HEK293 (cell line): ENCODE data around the gene ATP8A2.

Source experiments
- GLIS2 ChIP-seq: fragments of 450-650 bp; formaldehyde crosslinking; IDR thresholded peaks from 2 replicates; pipeline ENCODE4 v1.5.1; 2016; ENCODE audit warnings: missing biosample characterization, missing genetic modification characterization
- KLF8 ChIP-seq: fragments of 450-650 bp; formaldehyde crosslinking; IDR thresholded peaks from 2 replicates; pipeline ENCODE4 v1.5.1; 2016; ENCODE audit warnings: missing biosample characterization, missing genetic modification characterization
- OVOL3 ChIP-seq: fragments of 450-650 bp; formaldehyde crosslinking; IDR thresholded peaks from 2 replicates; pipeline ENCODE4 v1.5.1; 2016; ENCODE audit warnings: missing biosample characterization, missing genetic modification characterization
- SALL2 ChIP-seq: fragments of 450-650 bp; formaldehyde crosslinking; IDR thresholded peaks from 2 replicates; pipeline ENCODE4 v1.5.0; 2017; ENCODE audit warnings: missing biosample characterization, mild to moderate bottlenecking, missing genetic modification characterization, borderline replicate concordance
- ZBTB1 ChIP-seq: fragments of 450-650 bp; formaldehyde crosslinking; IDR thresholded peaks from 2 replicates; pipeline ENCODE4 v1.5.1; 2016; ENCODE audit warnings: missing biosample characterization, missing genetic modification characterization
- ZBTB17 ChIP-seq: fragments of 450-650 bp; formaldehyde crosslinking; IDR thresholded peaks from 2 replicates; pipeline ENCODE4 v1.5.1; 2016; ENCODE audit warnings: missing biosample characterization, missing genetic modification characterization
- ZBTB26 ChIP-seq: fragments of 450-650 bp; formaldehyde crosslinking; optimal IDR thresholded peaks from 2 replicates; pipeline ENCODE3; 2016; ENCODE audit warnings: missing biosample characterization, mild to moderate bottlenecking, missing genetic modification characterization
- ZBTB49 ChIP-seq: fragments of 450-650 bp; formaldehyde crosslinking; IDR thresholded peaks from 2 replicates; pipeline ENCODE4 v1.5.1; 2016; ENCODE audit warnings: missing biosample characterization, missing genetic modification characterization, low read depth
- ZBTB8A ChIP-seq: fragments of 450-650 bp; formaldehyde crosslinking; IDR thresholded peaks from 2 replicates; pipeline ENCODE4 v1.5.1; 2016; ENCODE audit warnings: missing biosample characterization, missing genetic modification characterization
- ZFP37 ChIP-seq: fragments of 450-650 bp; formaldehyde crosslinking; IDR thresholded peaks from 2 replicates; pipeline ENCODE4 v1.5.1; 2016; ENCODE audit warnings: missing biosample characterization, missing genetic modification characterization
- ZNF10 ChIP-seq: fragments of 450-650 bp; formaldehyde crosslinking; IDR thresholded peaks from 2 replicates; pipeline ENCODE4 v1.5.1; 2017; ENCODE audit warnings: missing biosample characterization, missing genetic modification characterization
- ZNF148 ChIP-seq: fragments of 450-650 bp; formaldehyde crosslinking; IDR thresholded peaks from 2 replicates; pipeline ENCODE4 v1.5.0; 2017; ENCODE audit warnings: missing biosample characterization, missing genetic modification characterization, borderline replicate concordance
- ZNF16 ChIP-seq: fragments of 450-650 bp; formaldehyde crosslinking; IDR thresholded peaks from 2 replicates; pipeline ENCODE4 v1.5.1; 2016; ENCODE audit warnings: low read depth, missing biosample characterization, missing genetic modification characterization
- ZNF174 ChIP-seq: fragments of 450-650 bp; formaldehyde crosslinking; IDR thresholded peaks from 2 replicates; pipeline ENCODE4 v1.5.0; 2017; ENCODE audit warnings: missing biosample characterization, mild to moderate bottlenecking, missing genetic modification characterization
- ZNF184 ChIP-seq: fragments of 450-650 bp; IDR thresholded peaks from 2 replicates; pipeline ENCODE4 v1.5.1; 2018; ENCODE audit warnings: missing biosample characterization, mild to moderate bottlenecking, missing genetic modification characterization
- ZNF24 ChIP-seq: fragments of 450-650 bp; formaldehyde crosslinking; IDR thresholded peaks from 2 replicates; pipeline ENCODE4 v1.5.1; 2016; ENCODE audit warnings: missing biosample characterization, missing genetic modification characterization
- ZNF423 ChIP-seq: fragments of 450-650 bp; formaldehyde crosslinking; IDR thresholded peaks from 2 replicates; pipeline ENCODE4 v1.5.1; 2016; ENCODE audit warnings: missing biosample characterization, missing genetic modification characterization
- ZNF510 ChIP-seq: fragments of 450-650 bp; formaldehyde crosslinking; IDR thresholded peaks from 2 replicates; pipeline ENCODE4 v1.5.1; 2018; ENCODE audit warnings: mild to moderate bottlenecking, missing genetic modification characterization, missing biosample characterization; ENCODE audit not compliant: insufficient replicate concordance
- ZNF529 ChIP-seq: fragments of 450-650 bp; formaldehyde crosslinking; IDR thresholded peaks from 2 replicates; pipeline ENCODE4 v1.5.1; 2017; ENCODE audit warnings: missing genetic modification characterization, missing biosample characterization; ENCODE audit not compliant: insufficient replicate concordance
- ZNF571 ChIP-seq: fragments of 450-650 bp; formaldehyde crosslinking; IDR thresholded peaks from 2 replicates; pipeline ENCODE4 v1.5.0; 2017; ENCODE audit warnings: missing biosample characterization, missing genetic modification characterization
- ZNF585B ChIP-seq: fragments of 450-650 bp; formaldehyde crosslinking; IDR thresholded peaks from 2 replicates; pipeline ENCODE4 v1.5.1; 2016; ENCODE audit warnings: missing biosample characterization, missing genetic modification characterization
- ZNF747 ChIP-seq: fragments of 450-650 bp; formaldehyde crosslinking; IDR thresholded peaks from 2 replicates; pipeline ENCODE4 v1.5.1; 2016; ENCODE audit warnings: missing biosample characterization, missing genetic modification characterization
- ZNF837 ChIP-seq: fragments of 450-650 bp; formaldehyde crosslinking; IDR thresholded peaks from 2 replicates; pipeline ENCODE4 v1.5.1; 2016; ENCODE audit warnings: missing biosample characterization, missing genetic modification characterization
- ZSCAN16 ChIP-seq: fragments of 450-650 bp; formaldehyde crosslinking; IDR thresholded peaks from 2 replicates; pipeline ENCODE4 v1.5.1; 2016; ENCODE audit warnings: missing biosample characterization, missing genetic modification characterization
- ZSCAN18 ChIP-seq: fragments of 450-650 bp; formaldehyde crosslinking; IDR thresholded peaks from 2 replicates; pipeline ENCODE4 v1.5.1; 2016; ENCODE audit warnings: missing biosample characterization, missing genetic modification characterization
- ZSCAN4 ChIP-seq: fragments of 450-650 bp; formaldehyde crosslinking; IDR thresholded peaks from 2 replicates; pipeline ENCODE4 v1.5.1; 2017; ENCODE audit warnings: missing biosample characterization, missing genetic modification characterization
- TF ChIP-seq, protein P1 (sequence below): fragments of 450-650 bp; formaldehyde crosslinking; IDR thresholded peaks from 2 replicates; pipeline ENCODE4 v1.5.1; 2016; ENCODE audit warnings: missing biosample characterization, missing genetic modification characterization
- TF ChIP-seq, protein P2 (sequence below): fragments of 450-650 bp; formaldehyde crosslinking; conservative IDR thresholded peaks from 2 replicates; pipeline ENCODE4 v1.5.1; 2016; ENCODE audit warnings: low read depth, missing biosample characterization, missing genetic modification characterization

The ATP8A2 gene

GRCh38 chr13:25777509-25777908 lies 405.7 kb downstream of the ATP8A2 start (continued):
- TF ChIP-seq ZSCAN16 (tag by site-specific recombination) (no peak), SALL2 (tag by site-specific recombination) (no peak), ZNF529 (tag by site-specific recombination) (no peak), ZBTB1 (no peak), ZSCAN18 (tag by site-specific recombination) (no peak), ZNF747 (no peak), OVOL3 (tag by site-specific recombination) (no peak), ZBTB49 (tag by site-specific recombination) (no peak), ZBTB17 (no peak), ZNF423 (no peak), ZNF184 (no peak), GLIS2 (tag by site-specific recombination) (no peak), ZSCAN4 (tag by site-specific recombination) (no peak), ZBTB26 (no peak), ZNF837 (tag by site-specific recombination) (no peak), ZNF571 (tag by site-specific recombination) (no peak), KLF8 (tag by site-specific recombination) (no peak), ZNF24 (tag by site-specific recombination) (no peak), ZNF585B (tag by site-specific recombination) (no peak), ZBTB8A (tag by site-specific recombination) (peak; percentile 16; the same call in 1 of the 2 replicates), ZNF510 (no peak), ZNF148 (tag by site-specific recombination) (no peak), ZNF10 (peak; percentile 34; the same call in 1 of the 2 replicates), ZNF174 (no peak), ZNF16 (tag by site-specific recombination) (no peak), ZFP37 (tag by site-specific recombination) (no peak)
- TF ChIP-seq, protein P1, sequence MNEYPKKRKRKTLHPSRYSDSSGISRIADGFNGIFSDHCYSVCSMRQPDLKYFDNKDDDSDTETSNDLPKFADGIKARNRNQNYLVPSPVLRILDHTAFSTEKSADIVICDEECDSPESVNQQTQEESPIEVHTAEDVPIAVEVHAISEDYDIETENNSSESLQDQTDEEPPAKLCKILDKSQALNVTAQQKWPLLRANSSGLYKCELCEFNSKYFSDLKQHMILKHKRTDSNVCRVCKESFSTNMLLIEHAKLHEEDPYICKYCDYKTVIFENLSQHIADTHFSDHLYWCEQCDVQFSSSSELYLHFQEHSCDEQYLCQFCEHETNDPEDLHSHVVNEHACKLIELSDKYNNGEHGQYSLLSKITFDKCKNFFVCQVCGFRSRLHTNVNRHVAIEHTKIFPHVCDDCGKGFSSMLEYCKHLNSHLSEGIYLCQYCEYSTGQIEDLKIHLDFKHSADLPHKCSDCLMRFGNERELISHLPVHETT (tag by site-specific recombination): no peak
- TF ChIP-seq, protein P2, sequence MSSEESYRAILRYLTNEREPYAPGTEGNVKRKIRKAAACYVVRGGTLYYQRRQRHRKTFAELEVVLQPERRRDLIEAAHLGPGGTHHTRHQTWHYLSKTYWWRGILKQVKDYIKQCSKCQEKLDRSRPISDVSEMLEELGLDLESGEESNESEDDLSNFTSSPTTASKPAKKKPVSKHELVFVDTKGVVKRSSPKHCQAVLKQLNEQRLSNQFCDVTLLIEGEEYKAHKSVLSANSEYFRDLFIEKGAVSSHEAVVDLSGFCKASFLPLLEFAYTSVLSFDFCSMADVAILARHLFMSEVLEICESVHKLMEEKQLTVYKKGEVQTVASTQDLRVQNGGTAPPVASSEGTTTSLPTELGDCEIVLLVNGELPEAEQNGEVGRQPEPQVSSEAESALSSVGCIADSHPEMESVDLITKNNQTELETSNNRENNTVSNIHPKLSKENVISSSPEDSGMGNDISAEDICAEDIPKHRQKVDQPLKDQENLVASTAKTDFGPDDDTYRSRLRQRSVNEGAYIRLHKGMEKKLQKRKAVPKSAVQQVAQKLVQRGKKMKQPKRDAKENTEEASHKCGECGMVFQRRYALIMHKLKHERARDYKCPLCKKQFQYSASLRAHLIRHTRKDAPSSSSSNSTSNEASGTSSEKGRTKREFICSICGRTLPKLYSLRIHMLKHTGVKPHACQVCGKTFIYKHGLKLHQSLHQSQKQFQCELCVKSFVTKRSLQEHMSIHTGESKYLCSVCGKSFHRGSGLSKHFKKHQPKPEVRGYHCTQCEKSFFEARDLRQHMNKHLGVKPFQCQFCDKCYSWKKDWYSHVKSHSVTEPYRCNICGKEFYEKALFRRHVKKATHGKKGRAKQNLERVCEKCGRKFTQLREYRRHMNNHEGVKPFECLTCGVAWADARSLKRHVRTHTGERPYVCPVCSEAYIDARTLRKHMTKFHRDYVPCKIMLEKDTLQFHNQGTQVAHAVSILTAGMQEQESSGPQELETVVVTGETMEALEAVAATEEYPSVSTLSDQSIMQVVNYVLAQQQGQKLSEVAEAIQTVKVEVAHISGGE (tag by site-specific recombination): no peak
